DMS 273 (cell line): Measurements from ENCODE around the gene PRKAR1B.

Experiments
- DNase-seq: peaks from one replicate; lab custom pipeline; 2025; ENCODE audit not compliant: unreplicated experiment; lab: John Stamatoyannopoulos, UW

Gene PRKAR1B

DNA sequence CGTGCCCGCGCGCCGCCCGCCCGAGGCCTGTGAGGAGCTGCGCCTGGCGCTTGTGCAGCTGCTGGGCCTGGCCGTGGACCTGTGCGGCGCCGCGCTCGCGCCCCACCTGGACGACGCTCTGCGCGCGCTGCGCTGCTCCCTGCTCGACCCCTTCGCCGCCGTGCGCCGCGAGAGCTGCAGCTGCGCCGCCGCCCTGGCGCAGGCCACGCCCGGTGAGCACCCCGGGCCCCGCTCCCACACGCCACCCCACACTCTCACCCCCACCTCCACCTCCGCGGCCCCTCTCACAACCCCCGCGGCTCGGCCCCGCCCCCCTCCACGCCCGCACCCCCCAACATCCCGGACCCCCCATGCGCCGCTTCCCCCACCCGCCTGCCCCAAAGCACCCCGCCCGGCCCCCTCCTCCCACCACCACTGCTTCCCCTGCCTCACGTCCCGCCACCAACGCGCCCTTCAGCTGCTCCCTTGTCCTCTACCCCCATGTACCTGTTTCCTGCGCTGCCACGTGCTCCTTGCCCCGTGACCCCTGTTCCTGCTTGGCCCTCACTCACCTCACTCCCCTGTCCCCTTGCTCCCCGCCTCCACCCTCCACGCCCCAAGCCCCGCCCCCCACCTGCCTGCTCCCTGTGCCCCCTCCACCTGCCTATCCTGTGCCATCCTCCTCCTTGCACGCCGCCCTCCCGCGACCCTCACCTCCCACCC lies at the start of gene PRKAR1B:
PRKAR1B (minus strand) TSS at position 178 of the 702 bp plus-strand sequence. CDS start 15,776 bp downstream, outside the sequence.
- DNase-seq: peak; percentile 83

DNA sequence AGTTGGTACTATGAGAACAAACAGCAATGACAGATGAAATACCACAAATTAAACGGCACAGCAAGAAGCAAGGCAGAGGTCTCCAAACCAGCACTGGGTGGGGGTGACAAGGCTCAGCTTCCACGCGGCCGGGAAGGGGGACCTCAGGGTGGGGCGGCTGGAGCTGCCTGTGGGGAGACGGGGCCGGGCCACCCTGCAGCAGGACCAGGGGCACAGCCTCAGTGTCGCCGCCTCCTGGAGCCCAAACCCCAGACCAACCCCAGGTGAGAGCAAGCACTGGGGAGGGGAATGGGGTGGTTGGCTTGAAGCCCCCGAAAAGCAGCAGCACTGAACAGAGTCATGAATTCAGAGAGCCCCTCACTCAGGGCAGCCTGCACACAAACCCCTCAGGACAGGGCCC lies 49.3 kb upstream of the PRKAR1B start:
- no peak for DNase-seq

DNA sequence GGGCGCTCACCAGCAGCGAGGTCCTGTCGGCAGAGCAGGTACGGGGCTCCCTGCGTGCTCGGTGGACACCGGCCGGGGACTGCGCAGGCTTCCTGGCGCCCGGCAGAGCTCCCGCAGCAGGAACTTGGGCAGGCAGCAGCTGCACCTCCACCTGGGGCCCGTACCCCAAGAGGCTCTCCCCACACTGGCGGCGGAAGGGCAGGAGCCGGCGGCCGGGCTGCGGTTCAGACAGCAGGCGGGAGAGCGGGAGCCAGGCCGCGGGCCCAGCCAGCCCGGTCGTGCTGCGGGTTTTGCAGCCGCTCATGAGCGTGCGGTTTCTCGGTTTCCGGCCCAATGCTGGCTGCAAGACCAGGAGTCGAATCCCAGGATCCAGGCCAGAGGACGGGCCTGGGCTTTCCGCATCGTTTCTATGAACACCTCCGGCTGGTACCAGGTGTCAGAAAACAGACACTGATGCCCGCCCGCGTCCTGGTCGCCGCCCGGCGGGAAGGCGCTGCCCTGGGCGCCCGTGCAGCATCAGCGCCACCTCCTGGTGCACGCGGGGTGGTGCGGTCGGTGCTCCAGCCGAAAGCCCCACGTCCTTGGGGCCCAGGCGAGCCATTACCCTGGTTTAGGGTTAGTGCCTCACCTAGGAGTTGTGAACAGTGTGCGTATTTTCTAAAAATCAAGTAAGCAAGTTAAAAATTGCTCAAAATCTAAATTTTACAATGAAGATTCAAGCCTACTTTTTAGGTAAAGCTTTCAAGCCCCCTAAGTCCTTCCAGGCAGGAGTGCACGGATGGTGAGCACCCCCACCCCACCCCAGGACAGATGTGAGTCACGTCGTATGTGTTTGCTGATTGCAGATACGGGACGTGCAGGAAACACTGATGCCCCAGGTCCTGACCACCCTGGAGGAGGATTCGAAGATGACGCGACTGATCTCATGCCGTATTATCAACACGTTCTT lies 47.4 kb upstream of the PRKAR1B start:
- peak; percentile 75 for DNase-seq

DNA sequence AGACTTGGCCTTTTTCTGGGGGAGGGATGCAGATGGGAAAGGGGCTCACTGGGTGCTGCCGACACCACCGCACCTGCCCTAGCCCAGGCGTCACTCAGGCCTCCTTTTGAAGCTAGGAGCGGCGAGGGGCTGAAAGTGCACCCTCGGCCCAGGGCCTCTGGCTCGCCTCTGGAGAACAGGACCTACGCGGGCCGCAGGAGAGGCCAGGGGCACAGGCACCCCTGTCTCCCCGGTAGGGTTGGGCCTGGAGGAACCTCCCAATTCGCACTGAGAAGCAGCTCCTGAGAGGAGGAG lies 46.5 kb upstream of the PRKAR1B start:
- DNase-seq: no peak

DNA sequence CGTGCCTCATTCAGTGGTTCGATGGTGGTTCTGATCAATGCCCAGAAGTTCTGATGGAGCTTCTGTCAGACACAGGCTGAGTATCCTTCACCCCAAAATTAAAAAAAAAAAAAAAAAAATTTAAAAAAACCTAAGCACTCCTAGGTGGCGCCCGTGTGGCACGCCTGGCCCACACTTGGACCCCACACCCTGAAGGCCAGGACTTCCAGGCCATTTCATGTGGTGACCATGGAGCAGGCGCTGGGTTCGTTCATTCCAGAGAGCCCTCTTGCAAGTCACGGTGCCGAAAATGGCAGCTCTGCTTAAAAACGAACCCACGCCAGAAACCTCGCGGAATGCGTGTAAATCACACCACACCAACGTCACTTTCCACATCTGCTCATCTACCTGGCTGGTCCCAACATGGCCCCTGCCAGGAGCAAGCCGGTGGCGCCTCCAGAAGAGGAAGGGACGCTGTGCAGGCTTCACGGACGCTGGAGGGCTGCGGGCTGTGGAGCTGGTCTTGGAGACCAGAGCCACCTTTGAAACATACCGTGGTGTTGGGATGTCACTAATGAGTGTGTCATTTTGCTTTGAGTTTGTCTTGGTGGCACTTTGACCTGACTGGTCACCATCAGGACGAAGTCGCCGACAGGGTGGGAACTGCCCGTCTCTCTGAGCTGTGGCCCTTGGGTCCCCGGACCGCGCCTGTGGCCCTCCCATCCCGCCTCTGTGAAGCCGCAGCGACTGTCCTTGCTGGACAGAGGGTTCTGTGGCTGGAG lies 46.0 kb upstream of the PRKAR1B start:
- DNase-seq: no peak

DNA sequence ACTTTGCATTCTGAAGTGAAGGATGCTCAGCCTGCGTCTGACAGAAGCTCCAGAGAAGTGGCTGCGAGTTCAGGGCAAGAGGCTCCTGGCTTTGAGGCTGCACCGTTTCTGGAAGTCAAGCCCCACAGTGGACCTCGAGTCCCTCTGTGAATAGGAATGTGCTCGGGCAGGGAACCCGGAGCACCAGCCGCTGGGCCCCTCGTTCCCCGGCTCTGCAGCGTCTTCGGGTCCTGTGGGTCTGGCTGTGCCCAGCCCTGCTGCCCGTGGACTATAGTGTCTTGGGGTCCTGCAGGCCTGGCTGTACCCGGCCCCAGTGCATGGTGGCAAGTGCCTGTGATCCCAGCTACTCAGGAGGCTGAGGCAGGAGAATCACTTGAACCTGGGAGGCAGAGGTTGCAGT lies 45.3 kb upstream of the PRKAR1B start:
- no peak for DNase-seq

DNA sequence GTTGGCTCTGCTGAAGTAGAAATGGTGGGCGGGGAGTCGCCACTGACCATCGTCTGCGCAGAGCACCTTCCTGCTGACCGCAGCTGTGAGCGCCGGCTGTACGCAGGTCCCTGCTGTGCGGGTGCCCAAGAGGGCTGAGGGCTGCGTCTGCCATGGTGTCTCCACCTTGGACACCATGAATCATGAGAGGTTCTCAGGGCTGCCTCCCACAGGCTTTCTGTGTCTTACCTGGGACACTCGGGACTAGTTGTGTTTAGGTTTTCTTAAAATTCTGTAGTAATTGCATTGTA lies 44.9 kb upstream of the PRKAR1B start:
- no peak for DNase-seq

DNA sequence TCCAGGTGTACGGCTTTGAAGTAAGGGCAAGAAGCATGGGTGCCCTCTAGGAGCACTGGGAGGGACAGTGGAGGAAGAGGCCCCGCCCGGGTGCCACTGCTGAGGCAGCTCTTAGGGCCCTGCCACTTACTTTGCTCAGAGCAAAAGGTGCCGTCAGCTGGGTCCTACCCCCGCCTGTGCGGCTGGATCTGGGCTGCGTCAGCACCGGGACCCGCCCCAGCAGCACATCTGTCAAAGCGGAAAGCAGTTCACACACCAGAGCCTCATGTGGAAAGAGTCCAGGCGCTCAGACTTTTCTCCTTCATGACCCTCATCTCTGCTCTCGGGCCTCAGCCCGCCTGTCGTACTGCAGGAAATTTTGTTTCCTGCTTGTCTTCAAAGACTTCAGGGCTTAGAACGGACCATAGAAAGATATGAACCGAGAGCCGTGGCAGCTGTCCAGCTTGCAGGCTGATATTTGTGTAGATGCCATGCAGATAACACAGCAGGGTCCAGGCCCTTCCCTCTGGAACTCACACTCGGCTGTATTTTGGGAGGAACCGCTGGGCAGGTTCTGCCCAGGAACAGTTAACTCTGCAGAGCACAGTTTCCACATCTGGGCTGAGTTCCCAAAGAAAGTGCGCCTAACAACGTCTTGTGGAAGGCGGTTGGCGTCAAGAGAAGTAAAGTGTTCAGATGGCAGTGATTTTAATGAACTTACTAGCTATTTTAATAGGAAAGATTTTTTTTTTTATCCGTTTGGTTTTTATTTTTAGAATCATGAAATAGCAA lies 44.3 kb upstream of the PRKAR1B start:
- peak; percentile 84 for DNase-seq

DNA sequence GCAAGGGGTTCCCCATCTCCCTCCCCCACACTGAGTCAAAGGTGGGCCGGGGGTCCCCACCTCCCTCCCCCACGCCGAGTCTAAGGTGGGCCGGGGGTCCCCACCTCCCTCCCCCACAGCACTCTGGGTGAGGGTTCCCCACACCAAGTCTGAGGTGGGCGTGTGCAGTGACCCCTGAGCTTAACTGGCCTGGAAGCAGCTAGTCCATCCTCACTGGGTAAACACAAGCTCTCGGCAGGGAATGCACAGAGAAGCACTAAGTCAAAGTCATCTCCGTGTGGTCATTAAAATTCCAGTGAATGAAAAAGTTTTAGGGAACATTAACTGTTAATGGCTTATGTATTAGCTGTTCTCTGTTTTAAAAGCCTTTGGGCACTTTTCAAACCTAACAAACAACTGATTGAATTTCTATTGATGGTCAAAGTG lies 43.7 kb upstream of the PRKAR1B start:
- no peak for DNase-seq

DNA sequence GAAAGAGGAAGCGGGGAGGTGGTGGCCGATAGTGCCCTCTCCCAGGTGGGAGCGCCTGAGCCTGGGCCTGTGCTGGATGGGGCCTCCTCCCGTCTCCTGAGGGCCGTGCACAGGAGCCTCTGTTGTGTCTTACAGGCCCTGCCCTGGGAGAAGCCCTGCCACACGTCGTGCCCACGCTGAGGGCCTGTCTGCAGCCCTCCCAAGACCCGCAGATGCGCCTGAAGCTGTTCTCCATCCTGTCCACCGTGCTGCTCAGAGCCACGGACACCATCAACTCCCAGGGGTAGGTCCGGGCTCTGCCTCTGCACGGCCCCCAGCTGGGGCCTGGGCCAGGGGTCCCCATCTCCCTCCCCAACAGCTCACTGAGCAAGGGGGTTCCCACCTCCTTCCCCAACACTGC lies 43.3 kb upstream of the PRKAR1B start:
- DNase-seq: no peak

DNA sequence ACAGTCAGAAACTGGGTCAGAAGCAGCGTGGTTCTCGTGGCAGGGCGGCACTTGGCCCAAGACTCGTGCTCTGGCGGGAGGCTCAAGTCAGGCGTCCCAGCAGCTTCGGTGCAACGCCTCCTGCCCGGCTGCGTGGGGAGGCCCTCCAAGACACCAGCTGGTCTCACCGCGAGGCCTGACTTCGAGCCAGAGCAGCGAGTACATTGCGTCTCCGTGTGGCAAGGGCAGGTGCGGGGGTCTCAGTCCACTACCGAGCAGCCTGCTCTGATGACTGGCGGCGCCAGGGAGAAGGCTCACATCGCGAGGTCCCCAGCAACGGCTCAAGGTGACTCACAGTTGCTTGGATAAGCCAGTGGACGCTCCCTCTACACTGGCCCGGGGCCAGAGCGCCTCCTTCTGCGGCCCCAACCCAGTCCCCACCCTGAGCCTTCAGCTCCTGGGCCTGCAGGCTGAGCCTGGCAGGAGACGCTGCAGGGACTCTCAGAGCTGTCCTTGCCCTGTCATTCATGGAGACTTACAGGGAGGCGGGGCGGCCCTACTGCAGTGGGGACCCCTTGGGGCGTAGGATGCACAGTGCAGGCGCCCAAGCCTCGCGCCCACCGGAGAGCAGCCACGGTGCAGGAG lies 41.9 kb upstream of the PRKAR1B start:
- DNase-seq: peak; percentile 86

DNA sequence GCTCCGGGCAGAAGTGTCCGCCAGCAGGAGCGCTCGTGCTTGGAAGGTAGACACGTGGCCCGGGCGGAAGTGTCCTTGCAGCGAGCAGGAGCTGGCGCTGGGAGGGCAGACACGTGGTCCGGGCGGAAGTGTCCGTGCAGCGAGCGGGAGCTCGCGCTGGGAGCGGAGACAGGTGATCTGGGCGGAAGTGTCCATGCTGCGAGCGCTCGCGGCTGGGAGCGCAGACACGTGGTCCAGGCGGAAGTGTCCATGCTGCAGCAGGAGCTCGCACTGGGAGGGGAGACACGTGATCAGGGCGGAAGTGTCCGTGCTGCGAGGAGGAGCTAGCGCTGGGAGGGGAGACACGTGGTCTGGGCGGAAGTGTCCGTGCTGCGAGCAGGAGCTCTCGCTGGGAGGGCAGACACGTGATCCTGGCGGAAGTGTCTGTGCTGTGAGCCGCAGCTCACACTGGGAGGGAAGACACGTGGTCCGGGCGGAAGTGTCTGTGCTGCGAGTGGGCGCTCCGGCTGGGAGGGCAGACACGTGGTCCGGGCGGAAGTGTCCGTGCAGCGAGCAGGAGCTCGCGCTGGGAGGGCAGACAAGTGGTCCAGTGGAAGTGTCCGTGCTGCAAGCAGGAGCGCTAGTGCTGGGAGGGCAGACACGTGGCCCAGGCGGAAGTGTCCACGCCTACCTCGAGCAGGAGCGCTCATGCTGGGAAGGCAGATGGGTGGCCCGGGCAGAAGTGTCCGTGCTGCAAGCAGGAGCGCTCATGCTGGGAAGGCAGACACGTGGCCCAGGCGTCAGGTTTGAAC lies 41.1 kb upstream of the PRKAR1B start:
- DNase-seq: peak; percentile 100

DNA sequence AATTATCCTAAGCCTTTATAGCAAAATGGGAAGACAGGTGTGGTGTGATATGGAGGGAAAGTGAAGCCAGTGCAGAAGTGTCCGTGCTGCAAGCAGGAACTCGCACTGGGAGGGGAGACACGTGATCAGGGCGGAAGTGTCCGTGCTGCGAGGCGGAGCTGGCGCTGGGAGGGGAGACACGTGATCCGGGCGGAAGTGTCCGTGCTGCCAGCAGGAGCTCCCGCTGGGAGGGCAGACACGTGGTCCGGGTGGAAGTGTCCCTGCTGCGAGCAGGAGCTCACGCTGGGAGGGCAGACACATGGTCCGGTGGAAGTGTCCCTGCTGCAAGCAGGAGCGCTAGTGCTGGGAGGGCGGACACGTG lies 40.5 kb upstream of the PRKAR1B start:
- peak; percentile 99 for DNase-seq

DNA sequence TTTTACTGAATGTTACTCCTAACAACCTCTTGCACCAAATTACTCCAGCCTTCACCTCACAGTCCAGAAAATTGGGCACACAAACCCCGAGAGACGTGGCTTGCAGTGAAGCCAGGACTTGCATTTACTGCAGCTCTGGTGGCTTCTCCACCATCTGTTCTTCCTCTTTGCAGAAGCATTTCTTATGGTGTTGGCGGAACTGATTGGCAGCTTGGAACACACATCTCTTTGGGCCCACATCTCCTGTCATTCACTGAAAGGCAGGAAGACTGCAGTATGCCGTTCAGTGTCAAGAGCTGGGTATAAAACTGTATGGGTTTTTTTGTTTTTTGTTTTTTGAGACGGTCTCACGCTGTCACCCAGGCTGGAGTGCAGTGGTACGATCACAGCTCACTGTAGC lies 38.3 kb upstream of the PRKAR1B start:
- no peak for DNase-seq

DNA sequence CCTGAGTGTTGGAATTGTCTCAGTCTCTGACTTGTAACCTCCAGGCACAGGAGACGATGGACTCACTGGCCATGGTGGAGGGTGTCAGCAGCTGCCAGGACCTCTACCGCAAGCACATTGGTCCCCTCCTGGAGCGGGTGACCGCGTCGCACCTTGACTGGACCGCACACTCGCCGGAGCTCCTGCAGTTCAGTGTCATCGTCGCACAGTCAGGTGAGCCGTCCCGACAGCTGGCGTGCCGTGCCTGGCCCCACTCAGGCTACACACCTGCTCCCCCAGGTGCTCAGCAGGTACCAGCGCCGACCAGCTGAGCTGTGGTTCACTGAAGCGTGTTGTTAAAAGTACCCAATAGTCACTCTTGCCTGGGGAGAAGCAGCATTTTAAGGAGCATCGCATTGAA lies 36.7 kb upstream of the PRKAR1B start:
- DNase-seq: no peak

DNA sequence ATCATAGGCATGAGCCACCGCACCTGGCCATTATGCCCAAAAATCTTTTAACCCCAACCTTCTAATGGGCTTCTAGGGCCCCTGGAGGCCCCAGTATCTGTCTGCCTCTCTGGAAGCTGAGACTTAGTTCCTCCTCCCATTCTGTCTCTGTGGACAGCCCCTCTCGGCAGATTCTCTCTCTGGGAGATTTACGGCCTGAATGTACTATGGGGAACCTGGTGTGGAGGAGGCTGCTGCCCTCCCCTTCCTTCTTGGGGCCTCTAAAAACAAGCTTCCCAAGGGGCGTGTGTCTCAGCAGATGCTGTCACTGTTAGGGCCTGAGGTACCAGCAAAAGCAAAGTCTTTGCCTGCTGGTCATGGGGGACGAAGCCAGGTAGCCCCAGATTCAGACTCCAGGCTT lies 35.8 kb upstream of the PRKAR1B start:
- DNase-seq: no peak

DNA sequence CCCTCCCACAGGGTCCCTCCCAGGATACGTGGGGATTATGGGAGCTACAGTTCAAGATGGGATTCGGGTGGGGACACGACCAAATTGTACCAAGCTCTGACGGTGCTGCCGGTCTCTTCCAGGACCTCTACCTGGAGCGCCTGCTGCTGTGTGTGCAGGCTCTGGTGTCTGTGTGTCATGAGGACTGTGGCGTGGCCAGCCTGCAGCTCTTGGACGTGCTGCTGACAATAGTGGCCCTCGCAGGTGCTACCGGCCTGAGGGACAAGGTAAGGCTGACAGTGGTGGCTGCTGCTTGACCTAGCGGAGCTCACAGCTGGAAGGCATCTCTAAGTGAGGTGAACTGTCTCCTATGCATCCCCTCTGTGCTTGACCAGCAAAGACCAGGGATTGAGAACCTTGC lies 34.5 kb upstream of the PRKAR1B start:
- DNase-seq: no peak

DNA sequence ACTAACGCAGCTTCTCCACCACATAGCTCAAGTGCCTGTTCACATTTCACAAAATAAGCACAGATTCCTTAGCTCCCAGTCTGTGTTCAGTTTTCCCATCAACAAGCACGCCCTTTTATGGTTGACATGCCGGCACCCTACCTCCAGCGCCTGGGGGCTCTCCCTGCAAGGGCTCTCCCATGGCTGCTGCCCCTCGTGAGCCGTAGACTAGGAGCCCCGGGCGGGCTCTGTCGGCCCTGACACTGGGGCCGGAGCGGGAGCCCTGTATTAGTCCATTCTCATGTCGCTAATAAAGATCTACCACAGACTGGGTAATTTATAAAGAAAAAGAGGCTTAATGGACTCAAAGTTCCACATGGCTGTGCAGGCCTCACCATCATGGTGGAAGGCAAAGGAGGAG lies 34.0 kb upstream of the PRKAR1B start:
- DNase-seq: no peak

DNA sequence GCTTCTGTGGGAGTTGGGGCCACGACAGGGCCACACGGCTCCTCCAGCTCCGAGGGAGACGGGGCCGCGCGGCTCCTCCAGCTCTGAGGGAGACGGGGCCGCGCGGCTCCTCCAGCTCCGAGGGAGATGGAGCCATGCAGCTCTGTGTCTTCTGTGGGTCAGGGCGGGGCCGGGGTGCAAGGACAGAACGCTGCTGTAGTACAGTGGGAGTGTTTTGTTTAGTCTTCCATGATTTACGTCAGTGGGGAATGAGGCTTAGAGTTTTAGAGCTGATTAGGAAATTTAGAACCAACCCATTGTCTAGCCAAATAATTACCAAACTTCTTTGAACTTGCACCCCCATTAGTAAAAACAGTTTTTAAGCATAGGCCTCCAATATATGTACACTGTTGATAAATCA lies 32.9 kb upstream of the PRKAR1B start:
- DNase-seq: no peak

DNA sequence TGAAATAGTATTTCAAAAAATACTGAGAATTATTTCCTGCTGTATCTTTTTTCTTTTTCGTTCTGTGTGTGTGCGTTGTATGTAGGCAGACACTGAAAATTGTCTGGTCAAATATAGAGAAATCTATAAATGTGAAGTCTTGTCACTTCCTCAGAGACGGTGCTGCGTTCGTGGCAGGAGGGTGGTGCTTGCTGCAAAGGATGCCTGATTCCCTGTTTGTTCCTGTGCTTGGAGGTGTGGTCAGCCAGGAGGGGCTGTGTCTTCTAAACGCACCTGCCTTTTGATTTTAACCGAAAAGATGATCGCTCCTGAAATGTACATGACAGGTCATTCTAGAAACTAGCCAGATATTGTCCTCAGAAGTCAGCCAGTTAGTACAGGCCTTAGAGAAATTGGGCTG lies 32.5 kb upstream of the PRKAR1B start:
- DNase-seq: no peak
